ENCODE data around the gene SUFU. TPM values are rescaled to one million over a fixed set of nuclear protein-coding genes. Genes with fewer than 3 reads are reported as not detected.
A peak's percentile ranks its signal among the peaks of the same experiment; 100 is the strongest.

SUFU gene
- total and polyA plus RNA-seq, 2 of the 13 experiments (the other 11 are each of a cell fraction or from before 2014, with no cell fraction given): 2.9 to 5.5 TPM

DNA sequence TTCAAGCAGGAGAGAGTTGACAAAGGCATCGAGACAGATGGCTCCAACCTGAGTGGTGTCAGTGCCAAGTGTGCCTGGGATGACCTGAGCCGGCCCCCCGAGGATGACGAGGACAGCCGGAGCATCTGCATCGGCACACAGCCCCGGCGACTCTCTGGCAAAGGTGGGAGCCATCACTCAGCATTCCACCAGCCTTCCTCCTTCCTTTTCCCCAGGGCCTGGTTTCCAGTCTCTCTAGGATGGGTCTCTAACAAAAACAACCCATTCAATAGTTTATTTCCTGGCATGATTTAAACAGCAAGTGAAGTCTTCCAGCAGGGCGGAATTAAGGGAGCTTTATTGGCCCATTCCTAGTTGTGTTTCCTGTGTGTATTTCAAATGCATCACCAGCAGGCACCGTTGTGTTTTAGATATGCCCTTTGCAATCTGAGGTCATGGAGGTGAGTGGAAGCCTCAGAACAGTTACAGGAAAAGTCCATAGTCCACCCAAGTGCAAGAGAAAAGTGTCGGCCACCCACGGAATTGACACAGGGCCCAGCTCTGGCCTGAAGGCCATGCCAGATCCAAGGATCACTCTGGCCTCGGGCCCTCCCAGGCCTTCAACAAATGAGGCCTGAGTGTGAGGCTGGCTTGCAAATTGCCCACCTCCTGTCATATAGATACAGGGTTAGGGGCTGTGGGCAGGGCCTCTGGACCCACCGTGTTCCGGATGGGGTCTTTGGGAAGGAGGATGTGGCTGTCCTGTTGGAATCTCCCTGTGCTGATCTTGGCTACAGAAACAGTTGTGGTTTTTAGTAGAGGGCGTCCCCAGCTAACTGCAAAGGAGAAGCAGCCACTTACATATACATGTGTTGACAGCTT is 93.6 kb downstream of the SUFU start (continued):
- TF ChIP-seq, protein P1, sequence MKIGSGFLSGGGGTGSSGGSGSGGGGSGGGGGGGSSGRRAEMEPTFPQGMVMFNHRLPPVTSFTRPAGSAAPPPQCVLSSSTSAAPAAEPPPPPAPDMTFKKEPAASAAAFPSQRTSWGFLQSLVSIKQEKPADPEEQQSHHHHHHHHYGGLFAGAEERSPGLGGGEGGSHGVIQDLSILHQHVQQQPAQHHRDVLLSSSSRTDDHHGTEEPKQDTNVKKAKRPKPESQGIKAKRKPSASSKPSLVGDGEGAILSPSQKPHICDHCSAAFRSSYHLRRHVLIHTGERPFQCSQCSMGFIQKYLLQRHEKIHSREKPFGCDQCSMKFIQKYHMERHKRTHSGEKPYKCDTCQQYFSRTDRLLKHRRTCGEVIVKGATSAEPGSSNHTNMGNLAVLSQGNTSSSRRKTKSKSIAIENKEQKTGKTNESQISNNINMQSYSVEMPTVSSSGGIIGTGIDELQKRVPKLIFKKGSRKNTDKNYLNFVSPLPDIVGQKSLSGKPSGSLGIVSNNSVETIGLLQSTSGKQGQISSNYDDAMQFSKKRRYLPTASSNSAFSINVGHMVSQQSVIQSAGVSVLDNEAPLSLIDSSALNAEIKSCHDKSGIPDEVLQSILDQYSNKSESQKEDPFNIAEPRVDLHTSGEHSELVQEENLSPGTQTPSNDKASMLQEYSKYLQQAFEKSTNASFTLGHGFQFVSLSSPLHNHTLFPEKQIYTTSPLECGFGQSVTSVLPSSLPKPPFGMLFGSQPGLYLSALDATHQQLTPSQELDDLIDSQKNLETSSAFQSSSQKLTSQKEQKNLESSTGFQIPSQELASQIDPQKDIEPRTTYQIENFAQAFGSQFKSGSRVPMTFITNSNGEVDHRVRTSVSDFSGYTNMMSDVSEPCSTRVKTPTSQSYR (CRISPR knock-in tag; IDR thresholded peaks at IDR 0.05; ENCODE audit: borderline replicate concordance): peak; percentile 37; the same call in 1 of the 2 replicates
- no peak for TF ChIP-seq ZNF274 (CRISPR knock-in tag; IDR thresholded peaks at IDR 0.05)
- TF ChIP-seq, protein P2, sequence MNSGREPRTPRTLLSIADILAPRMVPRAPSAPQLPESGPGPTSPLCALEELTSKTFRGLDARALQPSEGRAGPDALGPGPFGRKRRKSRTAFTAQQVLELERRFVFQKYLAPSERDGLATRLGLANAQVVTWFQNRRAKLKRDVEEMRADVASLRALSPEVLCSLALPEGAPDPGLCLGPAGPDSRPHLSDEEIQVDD (CRISPR knock-in tag; IDR thresholded peaks at IDR 0.05; ENCODE audit: borderline replicate concordance): no peak
- TF ChIP-seq ELF4 (CRISPR knock-in tag; IDR thresholded peaks at IDR 0.05; ENCODE audit: borderline replicate concordance): peak; percentile 76
- TF ChIP-seq NFIC (IDR thresholded peaks at IDR 0.05; ENCODE audit: low read length): peak; percentile 51; the same call in 1 of the 2 replicates
- no peak for TF ChIP-seq ZNF44 (CRISPR knock-in tag; IDR thresholded peaks at IDR 0.05)
- peak; percentile 66; the same call in 1 of the 2 replicates for TF ChIP-seq ZNF510 (CRISPR knock-in tag; IDR thresholded peaks at IDR 0.05; ENCODE audit: low read depth)
- TF ChIP-seq ZNF329 (CRISPR knock-in tag; IDR thresholded peaks at IDR 0.05; ENCODE audit: low read depth): no peak
- TF ChIP-seq ELF3 (CRISPR knock-in tag; IDR thresholded peaks at IDR 0.05): peak; percentile 83; the same call in 1 of the 2 replicates
- TF ChIP-seq FOSL1 (CRISPR knock-in tag; IDR thresholded peaks at IDR 0.05; ENCODE audit: borderline replicate concordance): no peak
- no peak; the same call in 1 of the 2 replicates for TF ChIP-seq CCDC6 (CRISPR knock-in tag; IDR thresholded peaks at IDR 0.05)
- no peak for TF ChIP-seq ZNF589 (CRISPR knock-in tag; conservative IDR thresholded peaks at IDR 0.05)
- TF ChIP-seq FOXP1 (IDR thresholded peaks at IDR 0.05): no peak
- peak; percentile 63; the same call in 1 of the 2 replicates for TF ChIP-seq FOXP1 (CRISPR knock-in tag; IDR thresholded peaks at IDR 0.05)
- TF ChIP-seq, protein P3, sequence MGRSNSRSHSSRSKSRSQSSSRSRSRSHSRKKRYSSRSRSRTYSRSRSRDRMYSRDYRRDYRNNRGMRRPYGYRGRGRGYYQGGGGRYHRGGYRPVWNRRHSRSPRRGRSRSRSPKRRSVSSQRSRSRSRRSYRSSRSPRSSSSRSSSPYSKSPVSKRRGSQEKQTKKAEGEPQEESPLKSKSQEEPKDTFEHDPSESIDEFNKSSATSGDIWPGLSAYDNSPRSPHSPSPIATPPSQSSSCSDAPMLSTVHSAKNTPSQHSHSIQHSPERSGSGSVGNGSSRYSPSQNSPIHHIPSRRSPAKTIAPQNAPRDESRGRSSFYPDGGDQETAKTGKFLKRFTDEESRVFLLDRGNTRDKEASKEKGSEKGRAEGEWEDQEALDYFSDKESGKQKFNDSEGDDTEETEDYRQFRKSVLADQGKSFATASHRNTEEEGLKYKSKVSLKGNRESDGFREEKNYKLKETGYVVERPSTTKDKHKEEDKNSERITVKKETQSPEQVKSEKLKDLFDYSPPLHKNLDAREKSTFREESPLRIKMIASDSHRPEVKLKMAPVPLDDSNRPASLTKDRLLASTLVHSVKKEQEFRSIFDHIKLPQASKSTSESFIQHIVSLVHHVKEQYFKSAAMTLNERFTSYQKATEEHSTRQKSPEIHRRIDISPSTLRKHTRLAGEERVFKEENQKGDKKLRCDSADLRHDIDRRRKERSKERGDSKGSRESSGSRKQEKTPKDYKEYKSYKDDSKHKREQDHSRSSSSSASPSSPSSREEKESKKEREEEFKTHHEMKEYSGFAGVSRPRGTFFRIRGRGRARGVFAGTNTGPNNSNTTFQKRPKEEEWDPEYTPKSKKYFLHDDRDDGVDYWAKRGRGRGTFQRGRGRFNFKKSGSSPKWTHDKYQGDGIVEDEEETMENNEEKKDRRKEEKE (IDR thresholded peaks at IDR 0.05): no peak
- TF ChIP-seq, protein P4, sequence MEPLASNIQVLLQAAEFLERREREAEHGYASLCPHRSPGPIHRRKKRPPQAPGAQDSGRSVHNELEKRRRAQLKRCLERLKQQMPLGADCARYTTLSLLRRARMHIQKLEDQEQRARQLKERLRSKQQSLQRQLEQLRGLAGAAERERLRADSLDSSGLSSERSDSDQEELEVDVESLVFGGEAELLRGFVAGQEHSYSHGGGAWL (CRISPR knock-in tag; IDR thresholded peaks at IDR 0.05): no peak
- TF ChIP-seq RXRA (CRISPR knock-in tag; IDR thresholded peaks at IDR 0.05): peak; percentile 93
- TF ChIP-seq ZNF670 (CRISPR knock-in tag; IDR thresholded peaks at IDR 0.05; ENCODE audit: borderline replicate concordance): peak; percentile 74; the same call in 1 of the 2 replicates
- TF ChIP-seq FIP1L1 (IDR thresholded peaks at IDR 0.05; ENCODE audit: borderline replicate concordance, insufficient read depth, low read depth, low read length): no peak
- TF ChIP-seq NONO (IDR thresholded peaks at IDR 0.05): no peak
- 0 out of 2 replicates have a peak, but pooled peaks have one; percentile 37 for TF ChIP-seq NONO (CRISPR knock-in tag; conservative IDR thresholded peaks at IDR 0.05)
- no peak; the same call in 1 of the 2 replicates for TF ChIP-seq RAD21 (CRISPR knock-in tag; IDR thresholded peaks at IDR 0.05)
- TF ChIP-seq ZNF761 (CRISPR knock-in tag; conservative IDR thresholded peaks at IDR 0.05): 0 out of 2 replicates have a peak, but pooled peaks have one; percentile 44
- peak; percentile 80; the same call in 1 of the 2 replicates for TF ChIP-seq SMAD3 (CRISPR knock-in tag; IDR thresholded peaks at IDR 0.05)

Measured in HepG2 (cell line).